ENCODE data around the gene NUP210L. TPM values are rescaled to one million over a fixed set of nuclear protein-coding genes. Genes with fewer than 3 reads are reported as not detected.

Gene NUP210L
- total RNA-seq, 5 donors from 2014 or later (not counting 1 experiment from before 2014, with no cell fraction given), result 0.10 to 0.35 (median 0.18) TPM

Other genes starting within 250 kb of the NUP210L start
- gene GATAD2B, start 232.1 kb downstream of the NUP210L start, total RNA-seq, result 100 to 1,000 TPM in 3 of 5 donors, 10 to 100 TPM in 2; 94.6 to 107 (median 103) TPM
- gene DENND4B, start 208.4 kb downstream of the NUP210L start, total RNA-seq, result 100 to 1,000 TPM; 161 to 220 (median 196) TPM
- gene CRTC2, start 196.5 kb downstream of the NUP210L start, total RNA-seq, result 100 to 1,000 TPM; 108 to 153 (median 122) TPM
- gene SLC39A1, start 191.5 kb downstream of the NUP210L start, total RNA-seq, result 10 to 100 TPM; 15.1 to 22.0 (median 16.4) TPM
- 1 to 10 TPM; 3.3 to 9.0 (median 6.3) TPM for gene CREB3L4, start 187.2 kb downstream of the NUP210L start, total RNA-seq
- gene JTB, start 177.4 kb downstream of the NUP210L start, total RNA-seq, result 100 to 1,000 TPM in 3 of 5 donors, 10 to 100 TPM in 2; 90.4 to 137 (median 129) TPM
- gene RAB13, start 168.7 kb downstream of the NUP210L start, total RNA-seq, result 1 to 10 TPM in 4 of 5 donors, under 1 TPM in 1; 0.91 to 3.6 (median 2.6) TPM
- gene RPS27, start 164.3 kb downstream of the NUP210L start, total RNA-seq, result 1,000 to 10,000 TPM; 4,147 to 5,898 (median 5,716) TPM
- gene TPM3, start 37.0 kb upstream of the NUP210L start, total RNA-seq, result 100 to 1,000 TPM; 340 to 396 (median 363) TPM
- gene CFAP141, start 51.3 kb upstream of the NUP210L start, total RNA-seq, result not detected
- 100 to 1,000 TPM; 175 to 240 (median 192) TPM for gene UBAP2L, start 65.9 kb upstream of the NUP210L start, total RNA-seq
- 10 to 100 TPM; 69.4 to 97.7 (median 92.5) TPM for gene HAX1, start 117.6 kb upstream of the NUP210L start, total RNA-seq
- not detected for gene AQP10, start 166.0 kb upstream of the NUP210L start, total RNA-seq
- gene ATP8B2, start 170.5 kb upstream of the NUP210L start, total RNA-seq, result 100 to 1,000 TPM; 142 to 172 (median 149) TPM

All from T-cell (primary cell).